HG02870 (cell line): Measurements from ENCODE around the gene OSBPL1A.

Experiments used
- ATAC-seq: cut with Tn5 transposase; IDR thresholded peaks from one replicate; pipeline ENCODE4 v1.9.1; 2021; ENCODE audit warnings: mild to moderate bottlenecking, moderate library complexity; ENCODE audit not compliant: unreplicated experiment

OSBPL1A gene

GRCh38 chr18:24230766-24231165, 166.9 kb downstream of the OSBPL1A start:
- ATAC-seq: no peak

GRCh38 chr18:24228667-24229041, 169.0 kb downstream of the OSBPL1A start:
- no peak for ATAC-seq

GRCh38 chr18:24227977-24228666, 169.5 kb downstream of the OSBPL1A start:
- ATAC-seq: no peak

- ATAC-seq: no peak
Measured at GRCh38 chr18:24220318-24220688, 177.3 kb downstream of the OSBPL1A start.

GRCh38 chr18:24219561-24220317, 177.9 kb downstream of the OSBPL1A start:
- ATAC-seq: no peak

GRCh38 chr18:24214913-24215312, 182.7 kb downstream of the OSBPL1A start:
- no peak for ATAC-seq

GRCh38 chr18:24214144-24214543, 183.5 kb downstream of the OSBPL1A start:
- no peak for ATAC-seq

GRCh38 chr18:24212939-24213338, 184.7 kb downstream of the OSBPL1A start:
- no peak for ATAC-seq

GRCh38 chr18:24209558-24209957, 188.1 kb downstream of the OSBPL1A start:
- ATAC-seq: no peak

- no peak for ATAC-seq
Measured at GRCh38 chr18:24208270-24209035, 189.2 kb downstream of the OSBPL1A start.

GRCh38 chr18:24204904-24205303, 192.7 kb downstream of the OSBPL1A start:
- no peak for ATAC-seq

- ATAC-seq: no peak
Measured at GRCh38 chr18:24201699-24202687, 195.6 kb downstream of the OSBPL1A start.

- ATAC-seq: no peak
Measured at GRCh38 chr18:24200494-24201290, 196.9 kb downstream of the OSBPL1A start.

- ATAC-seq: no peak
Measured at GRCh38 chr18:24199372-24199962, 198.2 kb downstream of the OSBPL1A start.

- no peak for ATAC-seq
Measured at GRCh38 chr18:24198461-24198860, 199.2 kb downstream of the OSBPL1A start.

- ATAC-seq: no peak
Measured at GRCh38 chr18:24197412-24197811, 200.2 kb downstream of the OSBPL1A start.

- no peak for ATAC-seq
Measured at GRCh38 chr18:24196764-24197163, 200.9 kb downstream of the OSBPL1A start.

GRCh38 chr18:24195296-24196053, 202.1 kb downstream of the OSBPL1A start:
- ATAC-seq: no peak

- no peak for ATAC-seq
Measured at GRCh38 chr18:24190590-24190989, 207.0 kb downstream of the OSBPL1A start.
